ENCODE results near the gene MLLT3.

MLLT3 gene

DNA sequence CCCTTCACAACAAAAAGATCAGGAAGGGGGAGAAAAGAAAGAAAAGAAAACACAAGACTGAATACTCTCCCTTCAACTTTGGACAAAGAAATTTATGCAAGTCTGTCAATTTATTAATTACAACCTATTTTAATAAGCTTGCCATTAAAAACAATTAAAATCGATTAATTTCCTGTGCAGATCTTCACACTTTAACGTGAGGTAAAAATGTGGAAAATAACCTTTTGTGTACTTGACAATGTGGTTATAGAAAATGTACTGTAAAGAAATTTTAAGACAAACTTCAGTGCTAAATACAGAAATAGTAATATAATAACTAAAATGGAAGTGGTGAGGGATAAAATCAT, 2.7 kb upstream of the MLLT3 start:
- DNase-seq (ENCODE audit: low spot score), result no peak

DNA sequence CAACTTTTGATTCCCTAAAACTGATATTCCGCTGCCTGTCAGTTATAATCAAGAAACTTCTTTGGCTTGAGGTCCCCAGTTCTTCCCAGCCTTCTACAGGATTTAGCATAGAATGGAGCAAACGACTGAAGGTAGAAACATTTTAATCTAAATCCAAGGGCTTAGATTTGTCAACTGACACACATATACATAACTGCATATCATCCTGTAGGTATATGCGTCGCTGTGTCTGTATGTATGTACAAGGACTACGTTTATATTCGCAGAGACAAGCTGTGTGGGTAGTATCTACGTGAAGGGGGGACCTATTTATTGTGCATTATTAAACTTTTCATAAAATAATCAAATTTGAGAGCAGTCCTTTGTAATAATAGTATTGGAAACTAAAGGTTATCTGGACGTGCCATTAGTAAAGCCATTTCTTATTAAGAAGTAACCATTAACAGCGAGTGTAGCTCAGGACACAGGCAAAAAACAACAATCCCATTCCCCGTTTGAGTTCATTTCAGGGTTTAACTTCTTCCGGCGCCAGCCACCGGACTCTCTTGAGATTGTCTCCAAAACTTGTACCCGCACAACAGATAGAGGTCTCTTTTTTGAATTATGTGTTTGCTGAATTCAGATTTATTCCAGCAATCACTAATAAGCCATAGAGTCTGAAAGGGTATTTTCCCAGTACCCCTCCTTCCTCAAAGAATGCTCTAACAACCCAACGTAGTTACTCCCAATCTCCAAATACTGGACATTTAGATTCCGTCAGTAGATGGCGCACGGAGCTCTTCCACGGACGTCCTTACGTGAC, 2.1 kb upstream of the MLLT3 start:
- DNase-seq (ENCODE audit: low spot score), result no peak

DNA sequence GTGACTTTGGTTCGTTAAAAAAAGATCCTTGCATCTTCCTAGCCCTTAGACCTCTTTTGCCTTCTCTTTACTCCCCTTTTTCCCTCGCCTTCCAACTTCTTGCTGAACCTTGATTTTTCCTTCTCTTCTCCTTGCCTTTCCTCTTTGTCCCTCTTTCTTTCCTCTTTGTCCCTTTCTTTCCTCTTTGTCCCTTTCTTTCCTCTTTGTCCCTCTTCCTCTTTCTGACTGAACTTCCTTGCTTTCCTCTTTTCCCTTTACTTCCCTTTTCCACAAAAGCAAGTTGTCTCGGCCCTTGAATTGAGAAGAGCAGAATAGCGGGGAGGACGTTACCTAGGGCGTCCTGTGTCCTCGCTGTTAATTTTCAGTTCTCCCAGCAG, 1.4 kb upstream of the MLLT3 start:
- DNase-seq (ENCODE audit: low spot score), result no peak

DNA sequence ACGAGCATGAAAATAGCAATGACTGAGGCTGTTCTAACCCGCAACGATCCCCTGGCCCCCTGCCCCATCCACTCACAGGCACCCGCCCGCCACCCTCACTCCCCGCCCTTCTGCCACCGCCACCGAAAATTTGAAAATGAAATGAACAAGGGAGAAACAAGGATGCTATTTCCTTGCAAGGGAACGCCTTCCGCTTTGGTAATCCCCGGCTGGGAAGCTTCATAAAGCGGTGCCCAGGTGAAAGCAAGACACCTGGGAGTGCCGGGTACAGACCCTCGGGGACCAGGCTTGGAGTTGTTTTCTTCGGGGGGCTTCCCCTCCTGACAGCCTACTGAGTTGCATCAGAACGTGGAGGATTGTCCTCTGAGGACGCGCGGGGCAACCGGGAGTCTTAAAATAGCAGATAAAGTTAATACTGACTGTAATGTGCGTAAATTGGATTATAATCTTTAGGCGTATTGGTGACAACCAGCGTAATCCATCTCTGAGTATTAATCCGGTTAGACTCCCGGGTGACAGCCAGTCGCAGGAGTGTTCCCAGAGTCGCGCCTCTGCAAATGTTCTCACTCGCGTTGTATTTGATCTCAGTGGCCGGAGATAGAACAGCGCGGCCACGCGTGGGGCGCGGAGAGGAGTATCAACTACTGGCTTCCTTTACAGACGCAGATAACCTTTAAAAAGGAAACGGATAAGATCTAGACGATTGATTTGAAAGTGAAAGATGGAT, 885 bp upstream of the MLLT3 start:
- DNase-seq (ENCODE audit: low spot score), result no peak

DNA sequence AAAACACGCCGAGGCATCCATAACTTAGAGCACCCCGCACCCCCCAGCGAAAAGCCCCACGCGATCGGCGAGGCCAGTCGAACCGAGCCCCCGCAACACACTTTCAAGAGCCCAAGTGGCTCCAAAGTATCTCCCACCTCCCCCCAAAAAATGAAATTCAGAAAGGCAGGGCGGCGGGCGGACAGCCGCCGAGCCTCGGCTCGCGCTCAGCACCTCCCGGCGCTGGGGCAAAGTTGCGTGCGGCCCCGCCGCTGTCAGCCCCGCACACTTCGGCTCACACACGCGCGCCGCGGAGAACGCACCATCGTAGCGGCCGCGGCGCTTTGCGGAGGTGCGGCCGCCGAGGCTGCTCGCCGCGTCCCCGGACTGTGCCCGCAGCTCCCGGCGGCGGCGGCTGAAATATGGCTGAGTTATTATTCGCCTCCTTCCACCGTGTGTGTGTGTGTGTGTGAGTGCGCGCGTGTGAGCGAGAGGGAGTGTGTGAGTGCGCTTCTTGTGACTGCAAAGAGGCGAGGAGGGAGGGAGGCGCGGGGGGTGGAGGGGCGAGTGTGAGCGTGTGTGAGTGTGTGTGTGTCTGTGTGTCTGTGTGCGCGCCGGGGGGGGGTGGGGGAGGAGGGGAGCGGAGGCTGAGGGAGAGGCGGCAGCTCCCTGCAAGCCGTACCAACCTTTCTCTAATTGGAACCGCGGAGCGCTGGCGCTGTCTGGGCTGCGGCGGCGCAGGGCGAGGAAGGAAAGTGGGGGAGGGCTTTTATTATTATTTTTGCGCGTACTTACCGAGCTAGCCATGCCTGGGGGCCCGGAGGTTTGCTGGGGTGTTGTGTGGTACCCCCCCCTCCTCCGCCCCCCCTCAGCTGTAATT, 599 bp downstream of the MLLT3 start:
- DNase-seq (ENCODE audit: low spot score), result peak; percentile 87

DNA sequence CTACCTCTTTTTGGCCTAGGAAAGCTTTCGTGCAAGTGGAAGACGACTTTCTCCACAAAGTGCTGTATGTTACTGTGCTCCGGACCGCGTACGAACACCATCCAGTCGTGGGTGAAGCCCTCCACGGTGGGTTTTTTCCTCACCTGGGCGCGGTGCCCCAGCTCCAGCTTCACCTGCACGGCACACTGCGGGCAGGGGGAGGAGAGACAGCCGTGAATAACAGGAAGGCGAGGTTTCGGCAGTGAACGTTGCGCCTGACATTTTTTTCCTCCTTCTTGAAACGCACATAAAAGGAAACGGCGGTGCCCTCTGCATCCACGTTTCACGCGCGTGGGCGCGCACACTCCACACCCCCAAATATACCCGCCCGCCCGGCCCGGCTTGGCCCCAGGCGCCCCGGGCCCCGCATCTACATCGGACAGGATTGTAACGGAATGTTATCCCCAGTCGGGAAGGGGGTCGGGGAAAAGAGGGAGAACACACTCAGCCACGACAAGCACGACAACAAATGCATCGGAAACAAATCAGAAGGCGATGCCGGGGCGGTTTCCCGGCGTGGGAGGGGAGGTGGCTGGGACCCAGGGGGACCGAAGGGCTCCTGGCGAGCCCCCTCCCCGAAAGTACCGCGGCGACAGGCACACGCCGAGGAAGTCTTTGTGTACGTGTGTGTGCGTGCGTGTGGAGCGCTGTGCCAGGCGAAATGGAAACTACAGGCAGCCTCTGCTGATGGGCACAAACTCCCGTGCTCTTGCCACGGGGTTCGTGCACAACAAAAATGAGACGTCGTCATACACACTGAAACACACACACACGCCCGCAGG, 1.4 kb downstream of the MLLT3 start:
- DNase-seq (ENCODE audit: low spot score), result peak; percentile 74

DNA sequence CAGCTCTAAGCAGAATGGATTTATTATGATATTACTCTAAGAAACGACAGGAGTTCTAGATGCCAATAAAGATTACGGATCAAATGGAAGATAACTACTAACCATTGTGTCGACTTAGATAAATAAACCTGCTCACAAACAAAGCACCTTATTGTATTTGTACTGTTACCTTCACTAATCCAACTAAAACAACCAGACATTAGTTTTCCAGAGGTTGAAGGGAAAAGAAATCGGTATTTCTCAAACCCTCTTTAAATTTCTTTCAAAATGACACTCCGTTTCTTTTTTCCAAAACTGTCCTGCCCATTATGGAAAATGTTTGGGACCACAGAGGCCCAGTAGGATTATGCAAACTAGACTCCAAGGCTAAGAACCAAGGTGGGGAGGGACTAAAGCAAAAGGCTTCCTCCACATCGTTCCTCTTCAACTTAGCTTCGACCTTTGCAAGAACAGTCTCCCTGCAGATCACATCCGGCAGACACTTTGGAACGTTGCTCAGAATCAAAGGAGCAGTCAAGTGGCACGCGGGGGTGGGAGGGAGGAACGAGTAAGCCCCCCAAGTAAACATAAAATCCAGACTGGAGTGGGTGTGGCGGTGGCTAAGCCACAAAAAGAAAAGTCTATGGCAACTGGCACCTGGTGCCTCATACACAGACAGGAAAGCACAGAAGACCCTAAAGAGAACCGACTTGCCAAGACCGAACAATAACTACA, 2.7 kb downstream of the MLLT3 start:
- DNase-seq (ENCODE audit: low spot score), result no peak

DNA sequence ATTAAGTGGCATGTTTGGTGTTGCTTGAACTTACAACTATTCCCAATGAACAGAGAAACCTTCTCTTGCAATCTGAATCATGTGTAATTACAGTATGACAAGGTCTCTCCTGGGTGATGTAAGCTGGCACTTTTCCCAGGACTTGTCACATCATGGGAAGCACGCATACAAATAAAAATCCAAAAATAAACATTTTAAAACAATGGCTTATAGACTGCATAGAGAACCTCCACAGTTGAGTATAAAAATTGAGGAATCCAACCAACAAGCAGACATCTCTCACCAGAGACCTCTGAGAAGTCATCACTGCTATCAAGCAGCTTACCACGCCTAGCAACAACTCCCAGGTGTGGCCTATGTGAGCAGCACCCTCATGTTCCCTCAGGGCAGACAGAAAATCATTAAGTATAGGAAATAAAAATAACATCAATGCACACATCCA, 3.9 kb downstream of the MLLT3 start:
- DNase-seq (ENCODE audit: low spot score), result no peak

DNA sequence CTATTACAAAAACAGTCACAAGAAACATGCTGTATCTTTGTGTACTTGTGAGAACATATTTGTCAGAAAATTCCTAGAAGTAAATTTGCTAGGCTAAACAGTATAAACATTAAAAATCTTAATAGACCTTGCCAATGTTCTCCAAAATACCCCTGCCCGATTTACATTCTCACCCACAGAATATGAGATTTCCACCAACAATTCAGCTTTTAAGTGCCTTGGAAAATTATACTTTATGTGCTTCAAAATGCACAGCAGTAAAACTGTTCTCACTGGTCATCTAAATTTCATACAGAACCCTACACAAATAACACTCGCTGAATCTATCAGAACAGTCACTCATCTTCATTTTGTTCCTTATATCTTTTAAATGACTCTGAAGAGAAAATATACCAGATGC, 5.5 kb downstream of the MLLT3 start:
- no peak for DNase-seq (ENCODE audit: low spot score)

DNA sequence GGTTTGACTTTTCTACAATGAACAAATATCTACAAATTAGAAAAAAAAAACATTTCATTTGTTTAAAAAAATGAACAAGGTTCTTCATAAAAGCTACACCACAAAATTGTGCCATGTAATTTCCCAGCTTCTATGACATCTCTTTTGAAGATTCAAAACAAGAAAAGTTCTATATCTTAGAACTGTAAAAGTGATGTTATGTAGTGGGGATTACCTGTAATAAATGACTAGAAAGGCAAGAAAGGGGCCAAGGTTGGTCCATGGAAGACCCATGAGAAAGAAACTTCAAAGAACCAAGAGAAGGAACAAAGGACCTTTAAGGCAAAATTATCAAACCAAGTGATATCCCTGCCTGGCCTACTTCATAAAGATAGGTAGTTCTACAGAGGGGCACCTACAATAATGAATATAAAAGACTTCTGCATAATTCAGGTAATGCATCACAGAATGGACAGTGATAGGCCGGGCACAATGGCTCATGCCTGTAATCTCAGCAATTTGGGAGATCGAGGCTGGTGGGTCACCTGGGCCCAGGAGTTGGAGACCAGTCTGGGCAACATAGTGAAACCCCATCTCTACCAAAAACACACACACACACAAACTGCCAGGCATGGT, 7.6 kb downstream of the MLLT3 start:
- no peak for DNase-seq (ENCODE audit: low spot score)

DNA sequence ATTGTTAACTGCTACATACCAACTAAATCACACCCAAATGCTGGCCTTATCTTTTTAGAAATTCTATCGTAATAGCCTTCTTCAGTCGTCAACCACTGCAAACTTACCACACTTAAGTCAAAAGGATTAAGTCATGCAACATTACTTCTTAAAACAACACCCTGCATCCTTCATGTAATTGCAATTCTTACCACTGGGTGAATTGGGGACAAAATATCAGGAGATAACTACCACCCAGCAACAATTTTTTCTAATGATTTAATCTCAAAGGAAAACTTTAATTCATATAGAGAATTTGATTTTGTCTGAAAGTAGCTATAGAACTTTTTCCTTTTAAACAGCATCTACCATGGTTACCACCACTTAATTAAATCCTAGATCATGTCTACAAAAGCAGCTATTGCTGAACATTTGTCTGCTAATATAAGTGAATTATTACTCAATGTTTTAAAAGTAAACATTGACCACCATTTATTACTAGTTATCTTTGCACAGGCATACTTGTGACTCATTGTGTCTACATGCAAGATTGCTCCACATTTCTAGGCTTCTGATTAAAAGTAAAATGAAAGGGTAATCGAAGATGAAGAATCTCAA, 10.5 kb downstream of the MLLT3 start:
- DNase-seq (ENCODE audit: low spot score), result no peak

DNA sequence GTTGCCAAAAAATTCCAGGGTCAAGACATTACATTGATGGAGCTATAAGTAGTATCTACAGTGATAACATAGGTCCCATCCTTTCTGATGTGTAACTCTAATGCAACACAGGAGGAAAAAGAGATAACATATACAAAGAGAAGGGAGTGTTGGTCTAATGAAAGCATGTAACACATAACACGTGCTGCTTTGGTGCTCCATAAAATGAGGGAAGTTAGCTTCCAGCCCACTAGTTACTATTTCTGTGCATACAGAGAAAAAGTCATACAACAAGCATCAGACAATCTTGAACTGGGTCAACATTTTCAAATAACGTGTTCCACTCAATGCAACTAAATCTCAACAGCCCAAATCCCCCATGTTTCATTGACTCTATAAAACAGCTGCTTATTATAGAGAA, 11.7 kb downstream of the MLLT3 start:
- no peak for DNase-seq (ENCODE audit: low spot score)

DNA sequence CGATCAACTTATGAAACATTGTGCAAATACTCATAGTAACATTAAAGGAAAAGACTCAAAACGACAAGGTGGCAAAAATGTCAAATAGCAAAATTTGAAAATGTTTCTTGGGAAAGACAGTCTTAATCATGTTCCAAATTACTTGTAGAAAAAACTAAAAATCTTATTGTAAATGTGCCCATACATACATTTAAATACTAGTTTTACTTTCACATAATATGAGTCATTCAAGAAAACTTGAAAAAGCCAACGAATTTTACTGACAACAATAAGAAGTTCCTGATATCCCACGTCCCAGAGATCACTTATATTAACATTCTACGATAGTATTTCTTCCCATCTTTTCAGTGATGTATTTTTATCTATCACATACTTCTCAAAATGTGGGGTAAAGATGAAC, 13.7 kb downstream of the MLLT3 start:
- DNase-seq (ENCODE audit: low spot score), result no peak

DNA sequence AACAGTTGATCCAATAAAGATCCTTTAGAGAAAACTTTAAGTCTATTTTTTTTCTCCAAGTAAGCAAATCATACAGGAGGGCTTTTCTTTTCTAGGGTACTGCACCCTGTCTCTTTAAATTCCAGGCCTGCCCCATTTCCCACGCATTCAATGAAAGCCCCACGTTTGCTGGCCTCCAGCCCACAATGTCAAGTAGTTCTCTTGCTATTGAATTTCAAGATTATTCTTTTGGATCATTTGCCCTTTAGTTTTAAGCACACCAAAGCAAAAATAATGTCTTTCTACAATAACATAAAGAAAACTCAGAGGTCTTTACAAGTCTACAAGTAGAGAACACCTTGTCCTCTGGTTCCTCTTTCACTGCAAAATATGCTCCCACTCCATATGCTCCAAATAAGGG, 15.6 kb downstream of the MLLT3 start:
- DNase-seq (ENCODE audit: low spot score), result no peak

DNA sequence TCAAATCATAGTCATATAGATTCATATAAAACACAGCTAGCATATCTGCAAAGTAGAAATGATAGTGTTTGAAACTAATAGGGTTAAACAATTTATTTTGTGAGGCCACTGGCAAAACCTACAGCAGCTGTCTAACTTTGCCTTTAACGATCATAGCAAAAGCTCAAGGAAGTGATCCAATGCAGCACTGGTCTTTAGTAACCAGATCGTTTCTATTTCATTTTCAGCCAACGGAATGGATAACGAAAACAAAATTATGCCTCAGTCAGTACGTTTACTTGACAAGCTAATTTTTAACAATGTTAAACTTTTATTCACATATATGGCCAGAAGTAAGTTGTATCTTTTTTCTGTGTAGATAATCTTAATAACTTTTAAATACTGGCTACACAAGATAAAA, 17.7 kb downstream of the MLLT3 start:
- no peak for DNase-seq (ENCODE audit: low spot score)

DNA sequence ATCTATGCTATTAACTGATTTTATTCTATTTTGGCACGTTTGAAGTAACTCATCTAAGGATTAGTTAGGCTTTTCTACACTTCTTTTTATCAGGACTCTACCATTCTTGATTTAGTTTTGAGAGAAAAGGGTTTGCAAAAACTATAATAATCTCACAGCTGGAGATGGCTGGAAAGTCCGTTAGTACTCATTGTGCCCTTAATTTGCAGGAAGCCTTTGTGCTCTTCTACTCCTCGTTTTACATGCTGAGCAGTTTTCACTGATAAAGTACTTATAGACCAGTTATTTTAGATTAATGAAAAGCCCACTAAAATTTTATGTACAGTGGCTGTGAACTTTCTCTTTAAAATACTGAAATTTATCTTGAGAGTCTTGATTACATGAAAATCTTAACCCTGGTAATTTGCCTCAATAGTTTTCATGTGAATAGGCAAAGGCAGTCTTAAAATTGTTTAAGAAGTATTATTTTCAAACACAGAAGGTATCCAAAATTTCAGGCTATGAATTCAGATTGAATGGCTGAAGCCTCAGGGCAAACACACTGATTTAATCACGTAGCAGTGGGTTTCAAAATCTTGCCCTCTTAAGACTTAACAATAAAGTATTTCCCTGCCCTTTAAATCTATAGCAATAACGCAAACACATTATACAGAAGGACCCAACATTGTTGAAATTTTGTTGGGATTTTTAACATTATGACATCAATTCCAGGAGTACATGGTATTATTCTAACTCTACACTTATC, 18.6 kb downstream of the MLLT3 start:
- no peak for DNase-seq (ENCODE audit: low spot score)

DNA sequence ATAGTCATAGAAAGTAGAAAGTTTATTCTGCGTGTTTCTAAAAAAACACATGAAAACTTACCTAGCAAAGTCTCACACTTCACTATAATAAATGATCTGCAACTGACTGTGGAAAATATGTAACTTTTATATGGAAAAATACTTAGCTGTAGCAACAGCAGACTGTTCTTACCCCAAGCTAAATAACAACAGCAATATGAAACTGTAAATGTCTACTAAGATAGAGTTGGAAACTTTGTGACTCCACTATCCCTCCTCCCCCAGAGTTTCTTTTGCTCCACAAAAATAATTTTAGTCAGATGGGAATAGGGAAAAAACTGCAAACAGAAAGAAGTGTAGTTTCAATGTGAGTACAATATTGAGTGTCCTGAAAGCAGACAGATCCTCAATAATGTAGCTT, 21.0 kb downstream of the MLLT3 start:
- no peak for DNase-seq (ENCODE audit: low spot score)

DNA sequence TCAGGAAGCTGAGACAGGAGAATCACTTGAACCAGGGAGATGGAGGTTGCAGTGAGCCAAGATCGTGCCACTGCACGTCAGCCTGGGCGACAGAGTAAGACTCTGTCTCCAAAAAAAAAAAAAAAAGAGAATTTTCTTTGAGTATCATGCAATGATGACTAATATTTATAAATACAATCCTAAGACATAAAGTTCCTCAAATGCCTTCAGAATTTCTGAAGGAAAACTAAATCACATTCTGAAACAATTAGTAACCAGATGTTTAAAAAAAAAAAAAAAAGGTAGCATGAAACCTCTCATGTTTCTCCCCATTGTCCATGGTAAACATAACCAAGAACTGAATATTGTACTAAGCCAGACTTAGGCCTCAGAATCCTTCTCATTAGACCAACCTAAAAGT, 23.1 kb downstream of the MLLT3 start:
- DNase-seq (ENCODE audit: low spot score), result no peak

DNA sequence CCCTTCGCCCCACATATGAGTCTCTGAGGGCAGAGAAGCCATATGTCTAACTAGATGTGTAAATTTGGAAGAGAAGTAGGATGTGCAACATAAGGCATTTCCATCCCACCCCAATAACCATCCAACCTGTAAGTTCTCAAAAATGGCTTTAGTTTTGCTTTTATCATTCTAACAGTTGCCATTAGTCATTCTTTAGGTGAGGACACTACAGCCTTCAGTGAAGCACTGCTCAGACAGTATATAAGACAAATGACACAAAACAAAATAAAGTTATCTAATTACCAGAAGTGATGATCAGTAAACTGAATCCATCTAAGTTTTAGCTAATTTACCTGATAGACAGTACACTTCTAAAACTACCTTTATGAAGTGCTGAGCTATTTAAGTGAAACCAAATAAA, 23.9 kb downstream of the MLLT3 start:
- no peak for DNase-seq (ENCODE audit: low spot score)

DNA sequence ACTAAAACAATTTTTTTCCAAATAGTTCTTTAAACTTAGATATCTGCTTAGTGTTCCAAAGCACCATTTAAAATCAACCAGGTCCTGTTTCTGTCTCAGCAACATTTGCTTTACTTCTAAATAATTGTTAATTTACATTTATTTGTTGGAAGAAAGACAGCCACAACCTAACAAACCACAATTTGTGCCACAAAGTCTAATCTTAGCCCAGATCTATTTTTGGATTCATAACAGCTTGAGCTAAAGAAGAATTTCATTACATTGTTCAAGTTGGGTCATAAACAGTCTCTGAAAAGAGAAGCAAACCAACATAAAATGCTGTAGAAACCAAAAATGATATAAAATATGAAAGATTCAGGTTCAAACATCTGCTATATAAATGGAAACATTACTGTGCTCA, 24.4 kb downstream of the MLLT3 start:
- DNase-seq (ENCODE audit: low spot score), result no peak
